Chondrocyte (in vitro differentiated cells): Measurements from ENCODE around the gene ARHGEF11. TPM values are rescaled to one million over a fixed set of nuclear protein-coding genes. Genes with fewer than 3 reads are reported as not detected.

ENCODE experiments used
- DNase-seq: peaks from one replicate; pipeline ENCODE4 v3.0.0; 2021; ENCODE audit warnings: mixed read lengths, low spot score
- H3K27ac Mint-ChIP-seq: one replicate; pipeline ENCODE4 v1.8.0; 2021; ENCODE audit warnings: mild to moderate bottlenecking, moderate library complexity, mixed read lengths; ENCODE audit not compliant: unreplicated experiment
- H3K27me3 Mint-ChIP-seq: 2 replicates; pipeline ENCODE4 v1.8.0; 2021; ENCODE audit warnings: low read depth, mixed read lengths
- H3K36me3 Mint-ChIP-seq: 2 replicates; pipeline ENCODE4 v1.8.0; 2021; ENCODE audit warnings: low read depth, mixed read lengths
- H3K4me1 Mint-ChIP-seq: 2 replicates; pipeline ENCODE4 v1.8.0; 2021; ENCODE audit warnings: low read depth, mild to moderate bottlenecking, mixed read lengths
- H3K4me3 Mint-ChIP-seq: one replicate; pipeline ENCODE4 v1.8.0; 2021; ENCODE audit warnings: mild to moderate bottlenecking, moderate library complexity, mixed read lengths; ENCODE audit not compliant: unreplicated experiment
- H3K9me3 Mint-ChIP-seq: 2 replicates; pipeline ENCODE4 v1.8.0; 2021; ENCODE audit warnings: low read depth, mixed read lengths
- total RNA-seq: library from RNA; stranded (reverse); gene quantifications from 3 replicates; pipeline ENCODE4 v1.2.1, GENCODE V29; 2021
- TF ChIP-seq, protein P1 (sequence below): fragments of 200-600 bp; sonication (generic); IDR thresholded peaks from 2 replicates; pipeline ENCODE4 v1.5.0; 2021; ENCODE audit warnings: antibody characterized with exemption, mild to moderate bottlenecking, moderate library complexity

ARHGEF11 gene
- total RNA-seq, 1 donor from 2014 or later = 34.8 TPM

DNA sequence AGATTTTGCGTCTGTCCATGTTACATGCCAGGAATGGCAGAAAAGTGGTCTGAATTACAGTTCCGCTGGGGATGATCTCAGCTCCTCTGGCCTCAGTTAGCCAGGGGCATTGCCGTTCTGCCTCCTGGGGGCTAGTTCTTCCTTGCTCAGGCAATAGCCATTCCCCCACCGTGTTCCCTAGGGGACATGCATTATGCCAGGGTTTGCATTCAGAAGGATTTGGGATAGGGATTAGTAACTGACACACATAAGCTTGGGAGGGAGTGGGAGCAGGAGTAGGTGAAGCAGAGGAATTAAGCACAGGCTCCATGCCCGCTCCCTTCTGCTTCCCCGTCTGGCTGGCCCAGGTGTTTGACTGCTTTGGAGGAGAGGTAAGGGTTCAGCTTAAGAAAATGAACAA lies 112.4 kb downstream of the ARHGEF11 start:
- peaks cover 15% of the 10 kb centered on the region for H3K36me3 Mint-ChIP-seq
- H3K9me3 Mint-ChIP-seq = no peaks in the 10 kb centered on the region
- TF ChIP-seq, protein P1, sequence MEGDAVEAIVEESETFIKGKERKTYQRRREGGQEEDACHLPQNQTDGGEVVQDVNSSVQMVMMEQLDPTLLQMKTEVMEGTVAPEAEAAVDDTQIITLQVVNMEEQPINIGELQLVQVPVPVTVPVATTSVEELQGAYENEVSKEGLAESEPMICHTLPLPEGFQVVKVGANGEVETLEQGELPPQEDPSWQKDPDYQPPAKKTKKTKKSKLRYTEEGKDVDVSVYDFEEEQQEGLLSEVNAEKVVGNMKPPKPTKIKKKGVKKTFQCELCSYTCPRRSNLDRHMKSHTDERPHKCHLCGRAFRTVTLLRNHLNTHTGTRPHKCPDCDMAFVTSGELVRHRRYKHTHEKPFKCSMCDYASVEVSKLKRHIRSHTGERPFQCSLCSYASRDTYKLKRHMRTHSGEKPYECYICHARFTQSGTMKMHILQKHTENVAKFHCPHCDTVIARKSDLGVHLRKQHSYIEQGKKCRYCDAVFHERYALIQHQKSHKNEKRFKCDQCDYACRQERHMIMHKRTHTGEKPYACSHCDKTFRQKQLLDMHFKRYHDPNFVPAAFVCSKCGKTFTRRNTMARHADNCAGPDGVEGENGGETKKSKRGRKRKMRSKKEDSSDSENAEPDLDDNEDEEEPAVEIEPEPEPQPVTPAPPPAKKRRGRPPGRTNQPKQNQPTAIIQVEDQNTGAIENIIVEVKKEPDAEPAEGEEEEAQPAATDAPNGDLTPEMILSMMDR = no peak
- peaks cover 2% of the 10 kb centered on the region for H3K4me1 Mint-ChIP-seq
- no peak overlapping the region for H3K27ac Mint-ChIP-seq
- H3K27me3 Mint-ChIP-seq = peaks cover 26% of the 10 kb centered on the region
- H3K4me3 Mint-ChIP-seq = no peak overlapping the region
- DNase-seq = peak; percentile 29

DNA sequence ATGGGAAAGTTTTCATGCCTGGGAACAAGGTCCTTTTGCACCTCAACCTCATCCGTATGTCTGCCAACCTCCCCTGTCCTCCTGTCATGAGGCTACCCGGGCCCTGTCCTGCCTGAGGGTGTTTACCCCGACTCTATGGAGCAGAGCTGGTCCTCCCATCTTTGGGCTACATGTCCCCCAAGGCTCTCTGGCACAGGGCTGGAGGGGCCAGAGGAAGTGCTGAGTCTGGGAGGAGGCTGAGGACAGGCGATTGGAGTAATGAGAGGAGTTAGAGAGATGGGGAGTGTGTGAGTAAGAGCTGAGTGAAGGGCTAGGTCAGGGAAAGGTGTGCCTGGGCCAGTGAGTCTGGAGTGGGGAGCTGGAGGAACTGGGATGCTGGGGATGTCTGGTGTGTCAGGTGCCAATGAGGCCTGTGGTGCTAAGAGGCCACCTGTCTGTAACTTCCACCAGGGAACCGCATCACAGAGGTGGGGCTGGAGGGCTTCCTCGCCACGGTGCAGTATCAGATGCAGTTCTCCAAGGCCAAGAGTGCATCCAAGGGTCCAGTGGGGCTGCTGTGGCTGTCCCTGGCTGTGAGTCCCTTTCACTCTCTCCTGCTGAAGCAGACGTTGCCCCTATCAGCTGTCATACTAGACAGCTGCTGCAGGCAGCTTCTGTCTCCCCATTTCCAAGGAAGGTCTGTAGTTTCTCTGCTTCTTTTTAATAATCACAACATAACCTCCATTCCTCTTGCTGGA lies 113.4 kb downstream of the ARHGEF11 start:
- peaks cover 13% of the 10 kb centered on the region for H3K36me3 Mint-ChIP-seq
- H3K27me3 Mint-ChIP-seq = peaks cover 33% of the 10 kb centered on the region
- TF ChIP-seq, protein P1 = no peak
- H3K4me3 Mint-ChIP-seq = no peak overlapping the region
- DNase-seq = peak; percentile 54
- peaks cover 9% of the 10 kb centered on the region for H3K4me1 Mint-ChIP-seq
- no peaks in the 10 kb centered on the region for H3K9me3 Mint-ChIP-seq
- H3K27ac Mint-ChIP-seq = no peak overlapping the region

DNA sequence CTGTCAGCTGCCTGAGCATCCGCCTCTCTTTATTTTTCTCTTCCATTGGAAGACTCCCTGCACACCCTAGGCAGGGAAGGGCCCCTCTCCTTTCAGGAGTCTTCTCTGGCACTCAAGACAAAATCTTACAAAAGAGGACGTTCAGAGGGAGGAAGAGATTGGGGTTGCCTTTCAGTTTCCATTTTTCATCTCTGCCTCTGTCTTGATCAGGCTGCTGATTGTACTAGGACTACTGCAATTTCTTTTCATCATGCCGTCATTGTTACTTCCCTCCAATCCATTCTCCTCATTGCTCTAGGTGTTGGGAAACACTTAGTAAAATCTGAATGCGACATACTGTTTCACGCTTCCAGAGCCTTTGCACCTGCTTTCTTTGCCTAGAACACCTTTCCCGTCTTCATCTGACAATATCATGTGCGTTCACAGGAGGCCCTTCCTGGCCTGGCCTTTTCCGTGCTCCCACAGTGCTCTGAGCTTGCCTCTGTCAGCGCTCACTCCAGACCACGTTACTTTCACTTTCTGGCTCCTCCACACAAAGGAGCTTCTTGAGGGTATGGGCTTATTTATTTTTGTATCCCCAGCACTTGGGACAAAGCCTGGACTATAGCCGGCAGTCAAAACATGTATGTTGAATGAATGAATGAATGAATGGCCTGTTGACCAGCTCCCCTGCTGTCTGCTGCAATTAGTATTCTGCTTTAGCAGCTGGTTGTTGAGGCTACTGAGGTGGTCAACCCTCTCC lies 114.2 kb downstream of the ARHGEF11 start:
- peaks cover 10% of the 10 kb centered on the region for H3K36me3 Mint-ChIP-seq
- H3K27me3 Mint-ChIP-seq = peaks cover 35% of the 10 kb centered on the region
- TF ChIP-seq, protein P1 = no peak
- peak; percentile 22 for DNase-seq
- no peak overlapping the region for H3K4me3 Mint-ChIP-seq
- peaks cover 12% of the 10 kb centered on the region for H3K4me1 Mint-ChIP-seq
- no peaks in the 10 kb centered on the region for H3K9me3 Mint-ChIP-seq
- no peak overlapping the region for H3K27ac Mint-ChIP-seq

GRCh38 chr1:156930483-156930882 lies 115.1 kb downstream of the ARHGEF11 start:
- TF ChIP-seq, protein P1 = no peak
- peaks cover 41% of the 10 kb centered on the region for H3K27me3 Mint-ChIP-seq
- no peak overlapping the region for H3K27ac Mint-ChIP-seq
- H3K4me1 Mint-ChIP-seq = peaks cover 17% of the 10 kb centered on the region
- DNase-seq = peak; percentile 39
- H3K36me3 Mint-ChIP-seq = peaks cover 5% of the 10 kb centered on the region
- H3K9me3 Mint-ChIP-seq = no peaks in the 10 kb centered on the region
- H3K4me3 Mint-ChIP-seq = no peak overlapping the region

DNA sequence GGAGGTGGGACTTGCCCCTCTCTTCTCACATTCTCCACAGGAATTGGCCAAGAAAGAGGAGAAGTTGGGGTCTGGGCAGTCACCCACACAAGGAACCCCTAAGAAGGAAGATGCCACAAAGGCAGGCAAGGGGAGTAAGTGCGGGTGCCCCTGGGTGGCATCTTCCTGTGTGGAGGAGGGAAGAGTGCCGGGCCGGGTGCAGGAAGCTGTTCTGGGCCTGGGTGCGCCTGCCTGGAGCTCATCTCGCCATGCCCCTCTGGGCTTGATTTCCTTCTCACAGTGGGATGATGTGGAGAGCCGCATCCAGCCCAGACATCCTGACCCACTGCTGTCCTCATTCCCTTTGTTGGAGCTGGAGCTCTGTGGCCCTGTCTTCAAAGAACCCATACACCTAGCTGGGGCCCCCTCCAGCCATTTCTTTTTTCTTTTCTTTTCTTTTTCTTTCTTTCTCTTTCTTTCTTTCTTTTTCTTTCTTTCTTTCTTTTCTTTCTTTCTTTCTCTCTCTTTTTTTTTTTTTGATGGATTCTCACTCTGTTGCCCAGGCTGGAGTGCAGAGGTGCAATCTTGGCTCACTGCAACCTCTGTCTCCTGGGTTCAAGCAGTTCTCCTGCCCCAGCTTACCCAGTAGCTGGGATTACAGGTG lies 115.8 kb downstream of the ARHGEF11 start:
- no peaks in the 10 kb centered on the region for H3K9me3 Mint-ChIP-seq
- peaks cover 47% of the 10 kb centered on the region for H3K27me3 Mint-ChIP-seq
- H3K4me1 Mint-ChIP-seq = peaks cover 17% of the 10 kb centered on the region

More for the DNA sequence above, 115.8 kb downstream of the ARHGEF11 start:
- Mint-ChIP-seq H3K27ac (no peak overlapping the region), H3K4me3 (no peak overlapping the region), H3K36me3 (peaks cover 5% of the 10 kb centered on the region)
- DNase-seq = peak; percentile 61
- TF ChIP-seq, protein P1 = no peak
